K562 (cell line): Measurements from ENCODE around the gene FMNL2. TPM values are rescaled to one million over a fixed set of nuclear protein-coding genes. Genes with fewer than 3 reads are reported as not detected.

ENCODE experiments used
- ARID2 ChIP-seq: fragments of 450-650 bp; IDR thresholded peaks from 2 replicates; pipeline ENCODE4 v1.6.1; 2017; ENCODE audit warnings: antibody characterized with exemption, mild to moderate bottlenecking
- ATF3 ChIP-seq, 2 experiments: fragments of 450-650 bp in 1 of 2; sonication (generic) in 1 of 2; formaldehyde crosslinking in 1 of 2; IDR thresholded peaks in 1 of 2; conservative IDR thresholded peaks in 1 of 2; 2 replicates each; pipeline versions ENCODE4 v1.6.1 to v1.8.1; 2016 to 2023; ENCODE audit warnings: mild to moderate bottlenecking in 2 of 2, moderate library complexity in 2 of 2, inconsistent platforms in 1 of 2, missing genetic modification reagents in 1 of 2
- CBFA2T2 ChIP-seq: fragments of 450-650 bp; conservative IDR thresholded peaks from 2 replicates; pipeline ENCODE4 v1.6.1; 2017; ENCODE audit warnings: mild to moderate bottlenecking
- CBFA2T3 ChIP-seq: fragments of 450-650 bp; IDR thresholded peaks from 2 replicates; pipeline ENCODE4 v1.6.1; 2017
- EWSR1 ChIP-seq: fragments of 450-650 bp; IDR thresholded peaks from 2 replicates; pipeline ENCODE4 v1.6.1; 2018; ENCODE audit warnings: borderline replicate concordance, mild to moderate bottlenecking, low read depth, moderate library complexity; ENCODE audit not compliant: partially characterized antibody
- L3MBTL2 ChIP-seq: fragments of 450-650 bp; IDR thresholded peaks from 2 replicates; pipeline ENCODE4 v1.6.1; 2016; ENCODE audit warnings: mild to moderate bottlenecking, moderate library complexity
- PML ChIP-seq: IDR thresholded peaks from 2 replicates; pipeline ENCODE4 v1.6.1; 2012; ENCODE audit warnings: low read length, inconsistent platforms
- SP2 ChIP-seq: IDR thresholded peaks from 2 replicates; pipeline ENCODE4 v1.6.1; 2011; ENCODE audit warnings: mild to moderate bottlenecking, low read depth, low read length, moderate library complexity; ENCODE audit not compliant: poor library complexity, severe bottlenecking; ENCODE audit errors: extremely low read depth
- SRSF3 ChIP-seq: fragments of 200-400 bp; formaldehyde crosslinking; IDR thresholded peaks from 2 replicates; pipeline ENCODE4 v1.6.1; 2016; ENCODE audit warnings: mild to moderate bottlenecking, low read length, moderate library complexity; ENCODE audit not compliant: insufficient read depth
- ZNF165 ChIP-seq: fragments of 250-450 bp; sonication (Bioruptor Pico); IDR thresholded peaks from 2 replicates; pipeline ENCODE4 v1.4.0; 2020; ENCODE audit warnings: borderline replicate concordance
- ZNF282 ChIP-seq: sonication (generic); formaldehyde crosslinking; IDR thresholded peaks from 2 replicates; pipeline ENCODE4 v1.8.1; 2023; ENCODE audit warnings: missing genetic modification reagents
- ZNF384 ChIP-seq: IDR thresholded peaks from 2 replicates; pipeline ENCODE4 v1.6.1; 2012; ENCODE audit warnings: low read depth, low read length, improper control_type of control experiment
- ZNF740 ChIP-seq, 3 experiments: fragments of 200-800 bp in 1 of 3; sonication (Bioruptor generic) in 1 of 3; sonication (generic) in 1 of 3; formaldehyde crosslinking in 1 of 3; IDR thresholded peaks; 2 replicates each; pipeline versions ENCODE4 v1.6.1 to v1.8.0; 2016 to 2022; ENCODE audit warnings: mild to moderate bottlenecking in 2 of 3, missing compliant biosample characterization in 2 of 3, missing genetic modification characterization in 2 of 3, missing genetic modification reagents in 1 of 3
- ZNF785 ChIP-seq: fragments of 250-450 bp; sonication (Bioruptor Pico); IDR thresholded peaks from 2 replicates; pipeline ENCODE4 v1.4.0; 2020; ENCODE audit warnings: mild to moderate bottlenecking
- polyA plus RNA-seq, 8 experiments: library from polyadenylated mRNA; depleted of rRNA in 4 of 8; stranded (reverse) in 5 of 8; unstranded in 3 of 8; fragments of >200 nt; fragmentation: Nextera tagmentation in 2 of 8; fragmentation: Illumina TruSeq in 1 of 8; extraction: Ambion mirVana in 2 of 8; extraction: Trizol in 1 of 8; gene quantifications; 2 replicates each; pipeline versions ENCODE4 v1.2.1 to v1.2.3, GENCODE V29; 2011 to 2014; ENCODE audit warnings: inconsistent platforms in 1 of 8, missing spikeins in 1 of 8
- total RNA-seq, 7 experiments: library from RNA; depleted of rRNA in 6 of 7; stranded (reverse); fragments of >200 nt in 6 of 7; fragmentation: Illumina TruSeq in 2 of 7; extraction: Trizol in 2 of 7; gene quantifications; 2 replicates each; pipeline versions ENCODE4 v1.2.1 to v1.2.3, GENCODE V29; 2011 to 2021; ENCODE audit warnings: low replicate concordance in 1 of 7
- TF ChIP-seq, protein P1 (sequence below): fragments of 450-650 bp; formaldehyde crosslinking; IDR thresholded peaks from 2 replicates; pipeline ENCODE4 v1.4.0; 2020; ENCODE audit warnings: mild to moderate bottlenecking, moderate library complexity
- TF ChIP-seq, protein P2 (sequence below): fragments of 250-450 bp; sonication (Bioruptor Pico); IDR thresholded peaks from 2 replicates; pipeline ENCODE4 v1.5.1; 2021; ENCODE audit warnings: mild to moderate bottlenecking
- TF ChIP-seq, protein P3 (sequence below): sonication (generic); IDR thresholded peaks from 2 replicates; pipeline ENCODE4 v1.6.1; 2016
- TF ChIP-seq, protein P4 (sequence below): fragments of 450-650 bp; IDR thresholded peaks from 2 replicates; pipeline ENCODE4 v1.6.1; 2017; ENCODE audit warnings: antibody characterized with exemption

FMNL2 gene
- total and polyA plus RNA-seq, 9 of the 15 experiments (the other 6 are each of a cell fraction or from before 2014, with no cell fraction given), result 0.15 to 0.49 (median 0.24) TPM; not detected in 1

DNA sequence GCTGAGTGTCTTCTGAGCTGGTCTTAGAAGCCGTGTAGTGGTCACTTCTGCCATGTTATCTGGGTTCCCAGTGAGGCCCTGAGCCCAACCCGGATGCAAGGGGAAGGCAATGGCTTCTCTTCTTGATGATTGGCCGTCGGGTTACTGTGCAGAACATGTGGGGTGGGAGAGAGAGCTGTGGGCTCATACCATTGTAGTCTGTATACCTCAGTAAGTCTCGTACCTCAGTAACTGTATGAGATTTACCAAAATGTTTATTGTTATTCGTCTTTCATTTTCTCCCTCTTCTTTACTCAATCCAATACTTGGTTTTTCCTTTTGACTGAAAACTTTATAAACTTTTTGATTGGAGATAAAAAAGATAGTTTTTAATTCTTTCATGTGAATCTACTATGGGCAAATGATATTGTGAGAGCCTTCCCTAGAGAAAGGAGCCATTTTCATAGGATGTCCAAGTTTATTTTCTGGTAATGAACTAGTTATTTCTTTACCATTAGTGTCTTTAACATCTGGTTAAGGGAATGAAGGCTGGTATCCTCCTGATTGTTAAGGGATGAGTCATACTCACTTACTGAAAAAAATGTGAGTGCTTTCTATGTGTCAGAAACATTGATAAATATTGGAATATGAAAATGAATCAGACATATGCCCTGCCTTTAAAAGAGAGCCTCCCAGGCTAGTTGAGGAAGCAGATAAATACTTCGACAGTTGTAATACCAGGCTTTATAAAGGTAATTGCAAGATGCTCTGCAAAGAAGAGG is 252.4 kb downstream of the FMNL2 start (continued):
- peak; percentile 10; the same call in 1 of the 2 replicates for TF ChIP-seq CBFA2T3
- TF ChIP-seq, protein P1, sequence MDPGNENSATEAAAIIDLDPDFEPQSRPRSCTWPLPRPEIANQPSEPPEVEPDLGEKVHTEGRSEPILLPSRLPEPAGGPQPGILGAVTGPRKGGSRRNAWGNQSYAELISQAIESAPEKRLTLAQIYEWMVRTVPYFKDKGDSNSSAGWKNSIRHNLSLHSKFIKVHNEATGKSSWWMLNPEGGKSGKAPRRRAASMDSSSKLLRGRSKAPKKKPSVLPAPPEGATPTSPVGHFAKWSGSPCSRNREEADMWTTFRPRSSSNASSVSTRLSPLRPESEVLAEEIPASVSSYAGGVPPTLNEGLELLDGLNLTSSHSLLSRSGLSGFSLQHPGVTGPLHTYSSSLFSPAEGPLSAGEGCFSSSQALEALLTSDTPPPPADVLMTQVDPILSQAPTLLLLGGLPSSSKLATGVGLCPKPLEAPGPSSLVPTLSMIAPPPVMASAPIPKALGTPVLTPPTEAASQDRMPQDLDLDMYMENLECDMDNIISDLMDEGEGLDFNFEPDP (CRISPR knock-in tag), result no peak
- peak; percentile 20; the same call in 1 of the 2 replicates for TF ChIP-seq CBFA2T2
- TF ChIP-seq, protein P2, sequence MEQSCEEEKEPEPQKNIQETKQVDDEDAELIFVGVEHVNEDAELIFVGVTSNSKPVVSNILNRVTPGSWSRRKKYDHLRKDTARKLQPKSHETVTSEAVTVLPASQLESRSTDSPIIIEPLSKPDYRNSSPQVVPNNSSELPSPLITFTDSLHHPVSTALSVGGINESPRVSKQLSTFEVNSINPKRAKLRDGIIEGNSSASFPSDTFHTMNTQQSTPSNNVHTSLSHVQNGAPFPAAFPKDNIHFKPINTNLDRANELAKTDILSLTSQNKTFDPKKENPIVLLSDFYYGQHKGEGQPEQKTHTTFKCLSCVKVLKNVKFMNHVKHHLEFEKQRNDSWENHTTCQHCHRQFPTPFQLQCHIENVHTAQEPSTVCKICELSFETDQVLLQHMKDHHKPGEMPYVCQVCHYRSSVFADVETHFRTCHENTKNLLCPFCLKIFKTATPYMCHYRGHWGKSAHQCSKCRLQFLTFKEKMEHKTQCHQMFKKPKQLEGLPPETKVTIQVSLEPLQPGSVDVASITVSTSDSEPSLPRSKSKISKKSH (CRISPR knock-in tag), result no peak
- TF ChIP-seq, protein P3, sequence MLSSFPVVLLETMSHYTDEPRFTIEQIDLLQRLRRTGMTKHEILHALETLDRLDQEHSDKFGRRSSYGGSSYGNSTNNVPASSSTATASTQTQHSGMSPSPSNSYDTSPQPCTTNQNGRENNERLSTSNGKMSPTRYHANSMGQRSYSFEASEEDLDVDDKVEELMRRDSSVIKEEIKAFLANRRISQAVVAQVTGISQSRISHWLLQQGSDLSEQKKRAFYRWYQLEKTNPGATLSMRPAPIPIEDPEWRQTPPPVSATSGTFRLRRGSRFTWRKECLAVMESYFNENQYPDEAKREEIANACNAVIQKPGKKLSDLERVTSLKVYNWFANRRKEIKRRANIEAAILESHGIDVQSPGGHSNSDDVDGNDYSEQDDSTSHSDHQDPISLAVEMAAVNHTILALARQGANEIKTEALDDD, result peak; percentile 53; the same call in 1 of the 2 replicates
- no peak for TF ChIP-seq ZNF740 (CRISPR knock-in tag; IDR thresholded peaks at IDR 0.05)
- no peak for TF ChIP-seq ZNF740 (tag; IDR thresholded peaks at IDR 0.05)
- 0 out of 2 replicates have a peak, but pooled peaks have one; percentile 35 for TF ChIP-seq ZNF384
- no peak for TF ChIP-seq ZNF165
- TF ChIP-seq L3MBTL2, result no peak
- TF ChIP-seq, protein P4, sequence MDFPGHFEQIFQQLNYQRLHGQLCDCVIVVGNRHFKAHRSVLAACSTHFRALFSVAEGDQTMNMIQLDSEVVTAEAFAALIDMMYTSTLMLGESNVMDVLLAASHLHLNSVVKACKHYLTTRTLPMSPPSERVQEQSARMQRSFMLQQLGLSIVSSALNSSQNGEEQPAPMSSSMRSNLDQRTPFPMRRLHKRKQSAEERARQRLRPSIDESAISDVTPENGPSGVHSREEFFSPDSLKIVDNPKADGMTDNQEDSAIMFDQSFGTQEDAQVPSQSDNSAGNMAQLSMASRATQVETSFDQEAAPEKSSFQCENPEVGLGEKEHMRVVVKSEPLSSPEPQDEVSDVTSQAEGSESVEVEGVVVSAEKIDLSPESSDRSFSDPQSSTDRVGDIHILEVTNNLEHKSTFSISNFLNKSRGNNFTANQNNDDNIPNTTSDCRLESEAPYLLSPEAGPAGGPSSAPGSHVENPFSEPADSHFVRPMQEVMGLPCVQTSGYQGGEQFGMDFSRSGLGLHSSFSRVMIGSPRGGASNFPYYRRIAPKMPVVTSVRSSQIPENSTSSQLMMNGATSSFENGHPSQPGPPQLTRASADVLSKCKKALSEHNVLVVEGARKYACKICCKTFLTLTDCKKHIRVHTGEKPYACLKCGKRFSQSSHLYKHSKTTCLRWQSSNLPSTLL, result no peak
- no peak for TF ChIP-seq SRSF3
- TF ChIP-seq EWSR1, result no peak
- no peak for TF ChIP-seq ZNF282 (CRISPR knock-in tag)
- no peak for TF ChIP-seq SP2
- no peak for TF ChIP-seq PML
- TF ChIP-seq ARID2, result no peak
- no peak for TF ChIP-seq ZNF785 (CRISPR knock-in tag)
- TF ChIP-seq ATF3 (IDR thresholded peaks at IDR 0.05), result peak; percentile 82
- TF ChIP-seq ATF3 (CRISPR knock-in tag; conservative IDR thresholded peaks at IDR 0.05), result no peak
